HEK293 (cell line): ENCODE measurements around the gene PCSK5.

Experiments used
- CTCF ChIA-PET: fragments of 350-600 bp; formaldehyde crosslinking; extraction: SDS; loops from one replicate; lab custom pipeline; 2021; ENCODE audit warnings: antibody characterized with exemption; lab: Yijun Ruan, JAX
- POLR2A ChIA-PET: fragments of 300-600 bp; formaldehyde crosslinking; extraction: SDS; loops from one replicate; lab custom pipeline; 2020; ENCODE audit warnings: antibody characterized with exemption, inconsistent platforms; lab: Yijun Ruan, JAX
- H3K27ac ChIP-seq: fragments of 200-500 bp; sonication (Bioruptor generic); 2 replicates; pipeline ENCODE4 v1.5.1; 2014; ENCODE audit warnings: low read depth, low read length, control low read depth, inconsistent platforms; ENCODE audit errors: extremely low read depth
- H3K36me3 ChIP-seq, 2 experiments: fragments of 200-500 bp in 1 of 2; sonication (Bioruptor generic) in 1 of 2; 1 replicate in 1 of 2; 2 replicates in 1 of 2; pipeline ENCODE4 v1.5.1; 2014 to 2017; ENCODE audit warnings: inconsistent platforms in 2 of 2, low read length in 2 of 2; ENCODE audit not compliant: control insufficient read depth in 2 of 2, insufficient read depth in 1 of 2
- H3K4me1 ChIP-seq: fragments of 200-500 bp; sonication (Bioruptor generic); 2 replicates; pipeline ENCODE4 v1.5.1; 2014; ENCODE audit warnings: mild to moderate bottlenecking, low read length, inconsistent platforms; ENCODE audit not compliant: control insufficient read depth, insufficient read depth
- H3K4me3 ChIP-seq: 2 replicates; pipeline ENCODE4 v1.5.1; 2011; ENCODE audit warnings: low read depth, mild to moderate bottlenecking, control low read depth, low read length, moderate library complexity
- H3K9me3 ChIP-seq: fragments of 200-500 bp; sonication (Bioruptor generic); 2 replicates; pipeline ENCODE4 v1.5.1; 2014; ENCODE audit warnings: low read depth, low read length, inconsistent platforms; ENCODE audit not compliant: control insufficient read depth, insufficient read depth
- BCL11A ChIP-seq: fragments of 450-650 bp; formaldehyde crosslinking; IDR thresholded peaks from 2 replicates; pipeline ENCODE4 v1.5.1; 2016; ENCODE audit warnings: low read depth, missing biosample characterization, missing genetic modification characterization
- GLIS2 ChIP-seq: fragments of 450-650 bp; formaldehyde crosslinking; IDR thresholded peaks from 2 replicates; pipeline ENCODE4 v1.5.1; 2016; ENCODE audit warnings: missing biosample characterization, missing genetic modification characterization
- IKZF3 ChIP-seq: fragments of 450-650 bp; IDR thresholded peaks from 2 replicates; pipeline ENCODE4 v1.5.0; 2018; ENCODE audit warnings: missing biosample characterization, mild to moderate bottlenecking, missing genetic modification characterization, moderate library complexity
- KLF17 ChIP-seq: fragments of 450-650 bp; formaldehyde crosslinking; IDR thresholded peaks from 2 replicates; pipeline ENCODE4 v1.5.1; 2016; ENCODE audit warnings: missing biosample characterization, missing genetic modification characterization
- KLF8 ChIP-seq: fragments of 450-650 bp; formaldehyde crosslinking; IDR thresholded peaks from 2 replicates; pipeline ENCODE4 v1.5.1; 2016; ENCODE audit warnings: missing biosample characterization, missing genetic modification characterization
- PRDM6 ChIP-seq: fragments of 450-650 bp; formaldehyde crosslinking; IDR thresholded peaks from 2 replicates; pipeline ENCODE4 v1.5.1; 2017; ENCODE audit warnings: missing biosample characterization, missing genetic modification characterization
- SCRT1 ChIP-seq: fragments of 450-650 bp; formaldehyde crosslinking; IDR thresholded peaks from 2 replicates; pipeline ENCODE4 v1.5.1; 2016; ENCODE audit warnings: missing biosample characterization, missing genetic modification characterization, borderline replicate concordance
- SP7 ChIP-seq: fragments of 450-650 bp; formaldehyde crosslinking; IDR thresholded peaks from 2 replicates; pipeline ENCODE4 v1.5.1; 2016; ENCODE audit warnings: missing biosample characterization, missing genetic modification characterization
- ZBTB11 ChIP-seq: fragments of 450-650 bp; formaldehyde crosslinking; conservative IDR thresholded peaks from 2 replicates; pipeline ENCODE4 v1.5.1; 2016; ENCODE audit warnings: low read depth, missing biosample characterization, missing genetic modification characterization
- ZBTB8A ChIP-seq: fragments of 450-650 bp; formaldehyde crosslinking; IDR thresholded peaks from 2 replicates; pipeline ENCODE4 v1.5.1; 2016; ENCODE audit warnings: missing biosample characterization, missing genetic modification characterization
- ZNF10 ChIP-seq: fragments of 450-650 bp; formaldehyde crosslinking; IDR thresholded peaks from 2 replicates; pipeline ENCODE4 v1.5.1; 2017; ENCODE audit warnings: missing biosample characterization, missing genetic modification characterization
- ZNF114 ChIP-seq: fragments of 450-650 bp; formaldehyde crosslinking; IDR thresholded peaks from 2 replicates; pipeline ENCODE4 v1.5.0; 2017; ENCODE audit warnings: missing biosample characterization, missing genetic modification characterization
- ZNF274 ChIP-seq, 2 experiments: fragments of 200-500 bp in 1 of 2; fragments of 450-650 bp in 1 of 2; sonication (Bioruptor generic) in 1 of 2; formaldehyde crosslinking in 1 of 2; IDR thresholded peaks; 2 replicates each; pipeline versions ENCODE4 v1.5.1 to v1.6.1; 2014 to 2016; ENCODE audit warnings: borderline replicate concordance in 1 of 2, inconsistent platforms in 1 of 2, low read length in 1 of 2, missing biosample characterization in 1 of 2, missing genetic modification characterization in 1 of 2
- ZNF311 ChIP-seq: fragments of 450-650 bp; formaldehyde crosslinking; IDR thresholded peaks from 2 replicates; pipeline ENCODE4 v1.5.1; 2017; ENCODE audit warnings: missing biosample characterization, missing genetic modification characterization, borderline replicate concordance
- ZNF473 ChIP-seq: fragments of 450-650 bp; formaldehyde crosslinking; IDR thresholded peaks from 2 replicates; pipeline ENCODE4 v1.5.1; 2017; ENCODE audit warnings: missing biosample characterization, missing genetic modification characterization
- ZNF501 ChIP-seq: fragments of 450-650 bp; formaldehyde crosslinking; IDR thresholded peaks from 2 replicates; pipeline ENCODE4 v1.5.1; 2016; ENCODE audit warnings: missing biosample characterization, missing genetic modification characterization
- ZNF514 ChIP-seq: fragments of 450-650 bp; formaldehyde crosslinking; IDR thresholded peaks from 2 replicates; pipeline ENCODE4 v1.5.1; 2016; ENCODE audit warnings: missing biosample characterization, missing genetic modification characterization
- ZNF529 ChIP-seq: fragments of 450-650 bp; formaldehyde crosslinking; IDR thresholded peaks from 2 replicates; pipeline ENCODE4 v1.5.1; 2017; ENCODE audit warnings: missing genetic modification characterization, missing biosample characterization; ENCODE audit not compliant: insufficient replicate concordance
- ZNF600 ChIP-seq: fragments of 450-650 bp; formaldehyde crosslinking; IDR thresholded peaks from 2 replicates; pipeline ENCODE4 v1.5.1; 2016; ENCODE audit warnings: missing biosample characterization, missing genetic modification characterization
- ZNF629 ChIP-seq: fragments of 450-650 bp; formaldehyde crosslinking; IDR thresholded peaks from 2 replicates; pipeline ENCODE4 v1.5.1; 2017; ENCODE audit warnings: missing biosample characterization, missing genetic modification characterization
- ZNF639 ChIP-seq: fragments of 450-650 bp; formaldehyde crosslinking; IDR thresholded peaks from 2 replicates; pipeline ENCODE4 v1.5.1; 2016; ENCODE audit warnings: missing biosample characterization, missing genetic modification characterization
- ZNF692 ChIP-seq: fragments of 450-650 bp; formaldehyde crosslinking; IDR thresholded peaks from 2 replicates; pipeline ENCODE4 v1.5.1; 2016; ENCODE audit warnings: missing biosample characterization, missing genetic modification characterization
- ZNF701 ChIP-seq: fragments of 450-650 bp; formaldehyde crosslinking; IDR thresholded peaks from 2 replicates; pipeline ENCODE4 v1.5.1; 2016; ENCODE audit warnings: missing biosample characterization, missing genetic modification characterization
- ZNF704 ChIP-seq: fragments of 450-650 bp; formaldehyde crosslinking; IDR thresholded peaks from 2 replicates; pipeline ENCODE4 v1.5.1; 2016; ENCODE audit warnings: missing biosample characterization, missing genetic modification characterization
- ZNF792 ChIP-seq: fragments of 450-650 bp; formaldehyde crosslinking; IDR thresholded peaks from 2 replicates; pipeline ENCODE4 v1.5.1; 2016; ENCODE audit warnings: missing biosample characterization, missing genetic modification characterization
- ZNF830 ChIP-seq: fragments of 450-650 bp; IDR thresholded peaks from 2 replicates; pipeline ENCODE4 v1.5.0; 2018; ENCODE audit warnings: missing biosample characterization, missing genetic modification characterization, low read depth, mild to moderate bottlenecking, moderate library complexity
- ZSCAN23 ChIP-seq: fragments of 450-650 bp; formaldehyde crosslinking; IDR thresholded peaks from 2 replicates; pipeline ENCODE4 v1.5.1; 2016; ENCODE audit warnings: missing biosample characterization, missing genetic modification characterization

The PCSK5 gene

GRCh38 chr9:76107482-76107881, 217.0 kb downstream of the PCSK5 start:
- Histone ChIP-seq H3K36me3 (peaks cover 0 to 13% of the 10 kb centered on the region in 2 experiments; a peak in 1 of 3 replicates), H3K4me1 (no peaks in the 10 kb centered on the region), H3K27ac (no peak overlapping the region), H3K9me3 (no peaks in the 10 kb centered on the region), H3K4me3 (no peak overlapping the region)
- ChIA-PET CTCF (no interaction called here), POLR2A (no interaction called here)
- TF ChIP-seq ZNF600: no peak
- no peak for TF ChIP-seq IKZF3 (tag by site-specific recombination)
- TF ChIP-seq SCRT1 (tag by site-specific recombination): no peak
- TF ChIP-seq ZNF639: no peak
- no peak for TF ChIP-seq ZNF692 (tag by site-specific recombination)
- TF ChIP-seq ZNF830 (tag by site-specific recombination): no peak
- TF ChIP-seq KLF8 (tag by site-specific recombination): no peak
- TF ChIP-seq ZSCAN23 (tag by site-specific recombination): no peak
- no peak for TF ChIP-seq SP7 (tag by site-specific recombination)
- TF ChIP-seq ZNF501 (tag by site-specific recombination): no peak
- no peak for TF ChIP-seq ZNF473
- no peak for TF ChIP-seq ZNF311
- TF ChIP-seq ZNF114 (tag by site-specific recombination): no peak
- no peak for TF ChIP-seq GLIS2 (tag by site-specific recombination)
- no peak for TF ChIP-seq ZNF274 (IDR thresholded peaks at IDR 0.05; ENCODE audit: low read length)
- TF ChIP-seq ZNF274 (tag by site-specific recombination; IDR thresholded peaks at IDR 0.05; ENCODE audit: borderline replicate concordance): no peak
- TF ChIP-seq ZNF704 (tag by site-specific recombination): no peak

- ChIA-PET POLR2A (no interaction called here), CTCF (no interaction called here)
- Histone ChIP-seq H3K4me1 (no peaks in the 10 kb centered on the region), H3K27ac (no peak overlapping the region), H3K36me3 (peaks cover 0 to 9% of the 10 kb centered on the region in 2 experiments; a peak in 1 of 3 replicates), H3K4me3 (no peak overlapping the region), H3K9me3 (no peaks in the 10 kb centered on the region)
- no peak for TF ChIP-seq KLF8 (tag by site-specific recombination)
- no peak for TF ChIP-seq ZNF629 (tag by site-specific recombination)
- no peak for TF ChIP-seq ZNF701
- no peak for TF ChIP-seq ZNF10 (tag by site-specific recombination)
- no peak for TF ChIP-seq ZNF514 (tag by site-specific recombination)
- no peak for TF ChIP-seq ZNF529 (tag by site-specific recombination)
- no peak for TF ChIP-seq PRDM6
- TF ChIP-seq ZNF792 (tag by site-specific recombination): no peak
- no peak for TF ChIP-seq BCL11A (tag by site-specific recombination)
- no peak for TF ChIP-seq KLF17 (tag by site-specific recombination)
- no peak for TF ChIP-seq ZBTB8A (tag by site-specific recombination)
- no peak for TF ChIP-seq ZBTB11 (tag by site-specific recombination)
Observed at GRCh38 chr9:76109953-76110352, 219.5 kb downstream of the PCSK5 start.
